IMR-90 (cell line): ENCODE measurements around the gene TENT5A. TPM values are rescaled to one million over a fixed set of nuclear protein-coding genes. Genes with fewer than 3 reads are reported as not detected.

Source experiments
- ATAC-seq: fragments of 200-7000 bp; cut with Tn5 transposase; 2 replicates; pipeline ENCODE4 v1.9.1; 2020; ENCODE audit warnings: low read depth, mild to moderate bottlenecking, moderate library complexity
- BruUV-seq: library from RNA; stranded (reverse); fragments of 400-500 nt; replicated peaks from 2 replicates; lab custom pipeline; 2021; lab: Mats Ljungman, UMichigan
- CTCF ChIA-PET: fragments of 300-600 bp; formaldehyde crosslinking; extraction: SDS; loops from one replicate; lab custom pipeline; 2021; ENCODE audit warnings: antibody characterized with exemption; lab: Yijun Ruan, JAX
- POLR2A ChIA-PET: fragments of 300-600 bp; sonication (Branson Sonifier 250); formaldehyde crosslinking; loops from one replicate; lab custom pipeline; 2022; ENCODE audit warnings: antibody characterized with exemption; ENCODE audit not compliant: unreplicated experiment; lab: Charles Lee
- DNase-seq: peaks from one replicate; pipeline ENCODE4 v3.0.0; 2013
- H2AFZ ChIP-seq: replicated peaks from 2 replicates; pipeline ENCODE3; 2013; ENCODE audit warnings: low read length, mild to moderate bottlenecking; ENCODE audit not compliant: poor library complexity
- H2AK5ac ChIP-seq: 2 replicates; pipeline ENCODE4 v1.6.1; 2013; ENCODE audit warnings: low read depth, low read length, inconsistent platforms
- H2AK9ac ChIP-seq: replicated peaks from 2 replicates; pipeline ENCODE3; 2013; ENCODE audit warnings: mild to moderate bottlenecking, low read depth, low read length, moderate library complexity; ENCODE audit not compliant: poor library complexity
- H2BK120ac ChIP-seq: 2 replicates; pipeline ENCODE4 v1.6.1; 2013; ENCODE audit warnings: low read depth, low read length, inconsistent platforms
- H2BK15ac ChIP-seq: 3 replicates; pipeline ENCODE4 v1.6.1; 2013; ENCODE audit warnings: low read depth, low read length, inconsistent platforms
- H2BK20ac ChIP-seq: 2 replicates; pipeline ENCODE4 v1.6.1; 2013; ENCODE audit warnings: low read depth, mild to moderate bottlenecking, inconsistent platforms, low read length, moderate library complexity
- H2BK5ac ChIP-seq: 2 replicates; pipeline ENCODE4 v1.6.1; 2013; ENCODE audit warnings: mild to moderate bottlenecking, low read depth, low read length, inconsistent platforms; ENCODE audit not compliant: poor library complexity, severe bottlenecking
- H3K14ac ChIP-seq: replicated peaks from 2 replicates; pipeline ENCODE4 v1.6.1; 2013; ENCODE audit warnings: low read depth, low read length, inconsistent platforms
- H3K18ac ChIP-seq: 2 replicates; pipeline ENCODE4 v1.6.1; 2013; ENCODE audit warnings: low read depth, low read length, control low read depth
- H3K23ac ChIP-seq: 2 replicates; pipeline ENCODE4 v1.6.1; 2013; ENCODE audit warnings: low read depth, low read length, inconsistent platforms
- H3K27ac ChIP-seq: 2 replicates; pipeline ENCODE4 v1.5.1; 2013; ENCODE audit warnings: mild to moderate bottlenecking, control low read depth, low read length; ENCODE audit not compliant: insufficient read depth
- H3K27me3 ChIP-seq: 2 replicates; pipeline ENCODE4 v1.6.1; 2013; ENCODE audit warnings: low read length; ENCODE audit not compliant: control insufficient read depth, insufficient read depth
- H3K36me3 ChIP-seq: 2 replicates; pipeline ENCODE4 v1.6.1; 2013; ENCODE audit warnings: low read length, mixed read lengths; ENCODE audit not compliant: control insufficient read depth, insufficient read depth
- H3K4ac ChIP-seq: 2 replicates; pipeline ENCODE4 v1.6.1; 2013; ENCODE audit warnings: low read depth, low read length, inconsistent platforms
- H3K4me1 ChIP-seq: 2 replicates; pipeline ENCODE4 v1.6.1; 2013; ENCODE audit warnings: low read length, mixed read lengths; ENCODE audit not compliant: control insufficient read depth, insufficient read depth
- H3K4me2 ChIP-seq: 2 replicates; pipeline ENCODE4 v1.6.1; 2013; ENCODE audit warnings: low read depth, mild to moderate bottlenecking, control low read depth, low read length, moderate library complexity
- H3K4me3 ChIP-seq: 2 replicates; pipeline ENCODE4 v1.5.1; 2013; ENCODE audit warnings: low read depth, mild to moderate bottlenecking, control low read depth, low read length, moderate library complexity; ENCODE audit not compliant: insufficient read depth
- H3K56ac ChIP-seq: 2 replicates; pipeline ENCODE4 v1.6.1; 2013; ENCODE audit warnings: low read length, inconsistent platforms; ENCODE audit not compliant: insufficient read depth; ENCODE audit errors: extremely low read depth
- H3K79me1 ChIP-seq, 2 experiments: 2 replicates each; pipeline ENCODE4 v1.6.1; 2013; ENCODE audit warnings: low read length in 2 of 2, inconsistent platforms in 1 of 2, low read depth in 1 of 2
- H3K9ac ChIP-seq: 2 replicates; pipeline ENCODE4 v1.6.1; 2013; ENCODE audit warnings: low read depth, low read length, control low read depth
- H3K9me1 ChIP-seq: 2 replicates; pipeline ENCODE4 v1.6.1; 2013; ENCODE audit warnings: low read length, inconsistent platforms; ENCODE audit not compliant: insufficient read depth
- H3K9me3 ChIP-seq: 2 replicates; pipeline ENCODE4 v1.6.1; 2013; ENCODE audit warnings: low read length; ENCODE audit not compliant: control insufficient read depth, insufficient read depth
- H4K20me1 ChIP-seq: 2 replicates; pipeline ENCODE4 v1.6.1; 2013; ENCODE audit warnings: low read length, inconsistent platforms; ENCODE audit not compliant: insufficient read depth
- H4K5ac ChIP-seq: 2 replicates; pipeline ENCODE4 v1.6.1; 2013; ENCODE audit warnings: mild to moderate bottlenecking, low read depth, low read length, control low read depth
- H4K8ac ChIP-seq, 2 experiments: 2 replicates each; pipeline ENCODE4 v1.6.1; 2013; ENCODE audit warnings: low read depth in 2 of 2, low read length in 2 of 2, control low read depth in 1 of 2, inconsistent platforms in 1 of 2
- H4K91ac ChIP-seq: 2 replicates; pipeline ENCODE4 v1.6.1; 2013; ENCODE audit warnings: low read depth, low read length, inconsistent platforms; ENCODE audit not compliant: insufficient read depth
- BHLHE40 ChIP-seq: fragments of 150-350 bp; IDR thresholded peaks from 2 replicates; pipeline ENCODE4 v1.6.1; 2016; ENCODE audit warnings: mild to moderate bottlenecking, low read depth, low read length
- CEBPB ChIP-seq: IDR thresholded peaks from 2 replicates; pipeline ENCODE4 v1.6.1; 2012; ENCODE audit warnings: low read depth, low read length, improper control_type of control experiment
- CHD1 ChIP-seq: IDR thresholded peaks from 2 replicates; pipeline ENCODE4 v1.6.1; 2012; ENCODE audit warnings: low read depth, low read length, improper control_type of control experiment
- CTCF ChIP-seq: conservative IDR thresholded peaks from 2 replicates; pipeline ENCODE4 v1.5.1; 2012; ENCODE audit warnings: mild to moderate bottlenecking, low read depth, low read length, improper control_type of control experiment
- FOS ChIP-seq: fragments of 150-350 bp; IDR thresholded peaks from 2 replicates; pipeline ENCODE4 v1.6.1; 2016; ENCODE audit warnings: low read depth, low read length
- MXI1 ChIP-seq: IDR thresholded peaks from 2 replicates; pipeline ENCODE4 v1.6.1; 2012; ENCODE audit warnings: low read depth, mild to moderate bottlenecking, low read length, moderate library complexity, borderline replicate concordance
- NFE2L2 ChIP-seq: fragments of 150-350 bp; IDR thresholded peaks from 2 replicates; pipeline ENCODE4 v1.6.1; 2016; ENCODE audit warnings: low read depth, mild to moderate bottlenecking, low read length
- RAD21 ChIP-seq: IDR thresholded peaks from 2 replicates; pipeline ENCODE4 v1.6.1; 2012; ENCODE audit warnings: low read length, improper control_type of control experiment
- RCOR1 ChIP-seq: IDR thresholded peaks from 2 replicates; pipeline ENCODE4 v1.6.1; 2012; ENCODE audit warnings: mild to moderate bottlenecking, low read length, improper control_type of control experiment; ENCODE audit not compliant: insufficient replicate concordance
- RFX5 ChIP-seq: IDR thresholded peaks from 2 replicates; pipeline ENCODE4 v1.8.0; 2012; ENCODE audit warnings: low read depth, mild to moderate bottlenecking, low read length, moderate library complexity
- SMC3 ChIP-seq: fragments of 150-350 bp; IDR thresholded peaks from 2 replicates; pipeline ENCODE4 v1.6.1; 2016; ENCODE audit warnings: low read depth, mild to moderate bottlenecking, antibody characterized with exemption, low read length, moderate library complexity
- WGBS, 2 experiments: methylation state at CpG; one replicate each; pipeline versions ENCODE4 v1.1.5 to v1.1.7; 2013; ENCODE audit warnings: missing lambda C conversion rate in 2 of 2; ENCODE audit not compliant: insufficient read length in 1 of 2; ENCODE audit errors: extremely low coverage in 2 of 2; 5-methylcytosine and 5-hydroxymethylcytosine counted together
- dilution Hi-C: fragments of 300-500 bp; cut with HindIII; formaldehyde crosslinking; loops from one replicate; pipeline ENCODE4 v1.14.3; 2018; ENCODE audit warnings: low sequenced_read_pairs; ENCODE audit not compliant: unreplicated experiment
- in situ Hi-C: fragments of 300-500 bp; cut with MboI; formaldehyde crosslinking; loops from 3 replicates; pipeline ENCODE4 v1.14.3; 2019; ENCODE audit warnings: low sequenced_read_pairs, inconsistent platforms, mixed read lengths
- intact Hi-C: fragments of 100-400 bp; cut with micrococcal nuclease; formaldehyde crosslinking; loops from 2 replicates; pipeline ENCODE4 v1.10.0; 2022
- polyA plus RNA-seq, 3 experiments: library from polyadenylated mRNA; depleted of rRNA; stranded (reverse); fragments of >200 nt; gene quantifications; 2 replicates each; pipeline ENCODE4 v1.2.3, GENCODE V29; 2012; ENCODE audit warnings: low replicate concordance in 1 of 3
- total RNA-seq: library from RNA; depleted of rRNA; stranded (reverse); fragments of >200 nt; gene quantifications from 2 replicates; pipeline ENCODE4 v1.2.3, GENCODE V29; 2012
- TF ChIP-seq, protein P1 (sequence below): fragments of 150-350 bp; IDR thresholded peaks from 2 replicates; pipeline ENCODE4 v1.6.1; 2016; ENCODE audit warnings: low read depth, mild to moderate bottlenecking, low read length, moderate library complexity, borderline replicate concordance

The TENT5A gene
- total and polyA plus RNA-seq, 2 of the 4 experiments (the other 2 are of a cell fraction), result 3.5 to 10.8 TPM

DNA sequence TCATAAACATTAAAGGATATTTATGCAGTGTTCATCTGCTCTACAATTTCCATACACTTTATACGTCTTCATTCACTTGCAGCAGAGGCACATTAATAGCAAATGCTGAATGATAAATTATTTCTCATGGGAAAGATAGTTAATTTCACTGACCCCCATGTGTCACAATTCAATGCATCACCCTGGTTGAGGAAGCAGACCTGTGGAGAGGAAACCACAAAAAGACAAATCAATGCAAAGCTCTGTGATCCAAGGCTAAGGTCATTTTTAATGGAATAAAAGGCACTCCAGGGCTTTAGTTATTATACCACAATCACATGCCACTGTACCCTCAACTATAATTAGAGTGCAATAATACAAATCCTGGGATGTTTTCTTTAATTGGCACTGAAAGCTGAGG lies 40.3 kb upstream of the TENT5A start:
- Histone ChIP-seq H2BK120ac (no peak overlapping the region), H2BK15ac (no peak overlapping the region), H3K18ac (no peak overlapping the region), H3K36me3 (no peaks in the 10 kb centered on the region), H3K4ac (no peak overlapping the region), H3K27me3 (no peaks in the 10 kb centered on the region), H3K9me1 (0 out of 2 replicates have a peak, but pooled peaks cover 3% of the 10 kb centered on the region), H4K20me1 (no peaks in the 10 kb centered on the region), H3K4me3 (no peak overlapping the region), H3K9me3 (no peaks in the 10 kb centered on the region), H4K8ac (no peak overlapping the region), H2BK20ac (no peak overlapping the region), H2AFZ (no peak overlapping the region), H2AK5ac (no peak overlapping the region), H4K5ac (no peak overlapping the region), H2AK9ac (no peak overlapping the region), H3K56ac (no peak overlapping the region), H3K79me1 (no peaks in the 10 kb centered on the region), H3K14ac (no peak overlapping the region), H3K4me1 (peaks cover 3% of the 10 kb centered on the region; the same call in 1 of the 2 replicates), H3K27ac (no peak overlapping the region), H3K23ac (no peak overlapping the region), H3K9ac (no peak overlapping the region), H3K4me2 (no peak overlapping the region), H2BK5ac (no peak overlapping the region), H4K91ac (no peak overlapping the region)
- no peak for ATAC-seq
- intact Hi-C loops, result no loop called here
- CTCF ChIA-PET, result interaction anchor here (0.9 kb wide), 1 partner anchor 14 kb away, joined by 4 read pairs; no protein-coding TSS in a partner anchor
- DNase-seq, result no peak
- no CpG with 5 or more reads among the region's 1 CpG for WGBS, 2 experiments
- in situ Hi-C loops, result no loop called here
- dilution Hi-C loops, result no loop called here
- no peak for TF ChIP-seq MXI1
- no peak for TF ChIP-seq CEBPB
- TF ChIP-seq RFX5, result no peak
- no peak for TF ChIP-seq RAD21
- TF ChIP-seq BHLHE40, result no peak
- no peak for TF ChIP-seq CHD1
- TF ChIP-seq NFE2L2, result no peak
- TF ChIP-seq SMC3, result no peak
- TF ChIP-seq, protein P1, sequence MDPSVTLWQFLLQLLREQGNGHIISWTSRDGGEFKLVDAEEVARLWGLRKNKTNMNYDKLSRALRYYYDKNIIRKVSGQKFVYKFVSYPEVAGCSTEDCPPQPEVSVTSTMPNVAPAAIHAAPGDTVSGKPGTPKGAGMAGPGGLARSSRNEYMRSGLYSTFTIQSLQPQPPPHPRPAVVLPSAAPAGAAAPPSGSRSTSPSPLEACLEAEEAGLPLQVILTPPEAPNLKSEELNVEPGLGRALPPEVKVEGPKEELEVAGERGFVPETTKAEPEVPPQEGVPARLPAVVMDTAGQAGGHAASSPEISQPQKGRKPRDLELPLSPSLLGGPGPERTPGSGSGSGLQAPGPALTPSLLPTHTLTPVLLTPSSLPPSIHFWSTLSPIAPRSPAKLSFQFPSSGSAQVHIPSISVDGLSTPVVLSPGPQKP, result no peak
- no peak for TF ChIP-seq FOS
- TF ChIP-seq RCOR1, result no peak
- no peak for TF ChIP-seq CTCF
- no TSS peak for BruUV-seq
- POLR2A ChIA-PET, result no interaction called here
